Measurements from ENCODE around the gene GPI.

DNA sequence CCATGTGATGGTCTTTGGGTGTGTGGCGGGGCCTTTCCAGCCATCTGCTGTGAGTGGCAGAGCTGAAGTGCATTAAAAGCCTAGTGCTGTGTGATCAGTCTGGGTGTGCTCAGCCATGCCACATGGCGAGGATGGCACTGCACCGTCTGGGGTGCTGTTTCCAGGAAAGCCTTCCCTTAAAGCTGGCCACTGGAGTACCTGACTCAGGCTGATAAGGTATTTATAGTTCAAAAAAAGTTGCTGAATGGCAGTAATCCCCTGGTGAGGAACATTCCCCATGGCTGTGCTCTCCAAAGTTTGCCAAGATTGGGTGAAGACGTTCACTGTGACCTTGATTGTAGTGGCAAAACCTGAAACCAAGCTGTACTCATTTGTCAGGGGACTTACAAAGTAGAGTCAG lies 6.0 kb downstream of the GPI start:
- TF ChIP-seq POLR2AphosphoS5 (IDR thresholded peaks at IDR 0.05; ENCODE audit: borderline replicate concordance, low read depth, low read length) (no peak), EZH2 (IDR thresholded peaks at IDR 0.05) (no peak)
